ENCODE results near the gene TCEA2.

DNA sequence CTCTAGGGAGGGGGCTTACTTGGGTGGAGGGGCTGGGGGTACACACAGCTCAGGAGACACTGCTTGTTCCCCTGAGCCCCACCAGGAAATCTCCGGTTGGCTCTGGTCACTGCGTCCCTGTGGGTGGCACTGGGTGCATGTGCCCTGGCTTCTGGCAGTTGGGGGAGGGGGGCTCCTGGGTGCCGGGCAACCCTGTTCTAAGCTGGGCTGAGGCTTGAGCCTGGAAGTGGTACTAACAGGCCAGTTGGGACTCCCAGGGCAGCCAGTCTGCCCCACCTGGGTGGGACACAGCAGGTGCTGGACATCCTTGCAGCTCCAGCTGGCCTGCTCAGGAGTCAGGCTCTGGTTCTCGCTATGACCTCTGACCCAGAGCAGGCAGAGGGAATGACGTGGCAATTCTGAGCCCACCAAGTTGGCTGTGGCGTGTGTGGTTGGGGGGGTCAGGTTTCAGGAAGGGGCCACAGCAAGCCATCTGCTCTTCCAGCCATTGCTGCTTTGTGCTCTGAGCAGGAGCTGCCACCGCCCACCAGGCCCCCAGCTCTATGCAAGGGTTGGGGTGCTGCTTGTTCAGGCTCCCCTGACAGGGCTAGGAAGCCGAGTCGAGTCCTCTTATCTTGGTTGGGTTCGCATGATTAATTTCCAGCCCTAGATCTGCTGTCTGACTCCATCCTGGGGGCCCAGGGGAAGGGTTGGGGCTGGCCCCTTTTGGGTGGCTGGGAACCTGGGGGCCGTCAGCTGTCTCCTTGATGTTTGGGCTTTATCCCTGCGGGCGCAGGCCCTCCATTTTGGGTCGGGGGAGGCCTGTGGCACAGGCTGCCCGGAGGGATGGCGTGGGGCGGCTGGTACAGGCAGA, 26.4 kb upstream of the TCEA2 start:
- TF ChIP-seq, protein P1, sequence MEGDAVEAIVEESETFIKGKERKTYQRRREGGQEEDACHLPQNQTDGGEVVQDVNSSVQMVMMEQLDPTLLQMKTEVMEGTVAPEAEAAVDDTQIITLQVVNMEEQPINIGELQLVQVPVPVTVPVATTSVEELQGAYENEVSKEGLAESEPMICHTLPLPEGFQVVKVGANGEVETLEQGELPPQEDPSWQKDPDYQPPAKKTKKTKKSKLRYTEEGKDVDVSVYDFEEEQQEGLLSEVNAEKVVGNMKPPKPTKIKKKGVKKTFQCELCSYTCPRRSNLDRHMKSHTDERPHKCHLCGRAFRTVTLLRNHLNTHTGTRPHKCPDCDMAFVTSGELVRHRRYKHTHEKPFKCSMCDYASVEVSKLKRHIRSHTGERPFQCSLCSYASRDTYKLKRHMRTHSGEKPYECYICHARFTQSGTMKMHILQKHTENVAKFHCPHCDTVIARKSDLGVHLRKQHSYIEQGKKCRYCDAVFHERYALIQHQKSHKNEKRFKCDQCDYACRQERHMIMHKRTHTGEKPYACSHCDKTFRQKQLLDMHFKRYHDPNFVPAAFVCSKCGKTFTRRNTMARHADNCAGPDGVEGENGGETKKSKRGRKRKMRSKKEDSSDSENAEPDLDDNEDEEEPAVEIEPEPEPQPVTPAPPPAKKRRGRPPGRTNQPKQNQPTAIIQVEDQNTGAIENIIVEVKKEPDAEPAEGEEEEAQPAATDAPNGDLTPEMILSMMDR (IDR thresholded peaks at IDR 0.05; ENCODE audit: insufficient read depth, low read length, poor library complexity, severe bottlenecking): no peak
- TF ChIP-seq EZH2phosphoT487 (conservative IDR thresholded peaks at IDR 0.05; ENCODE audit: low read length): no peak
